ENCODE data around the gene TLE3. TPM values are rescaled to one million over a fixed set of nuclear protein-coding genes. Genes with fewer than 3 reads are reported as not detected.

The TLE3 gene
- total and polyA plus RNA-seq, 2 of the 13 experiments (the other 11 are each of a cell fraction or from before 2014, with no cell fraction given) = 11.9 to 13.8 TPM

GRCh38 chr15:70079888-70080287 is 17.8 kb downstream of the TLE3 start (continued):
- no peak for TF ChIP-seq THAP11 (CRISPR knock-in tag; IDR thresholded peaks at IDR 0.05)
- peak; percentile 74; the same call in 1 of the 2 replicates for TF ChIP-seq SRF (IDR thresholded peaks at IDR 0.05; ENCODE audit: low read depth, low read length)

GRCh38 chr15:70078578-70079417 is 18.9 kb downstream of the TLE3 start:
- Histone ChIP-seq H3K79me2 (ENCODE audit: insufficient read depth, low read length) (peaks cover 16% of the 10 kb centered on the region), H3K9me3 (ENCODE audit: low read length) (no peaks in the 10 kb centered on the region), H4K20me1 (ENCODE audit: insufficient read depth, low read length) (peaks cover 55% of the 10 kb centered on the region), H3K4me2 (ENCODE audit: low read depth, low read length) (peak overlapping the region; percentile 77), H3K36me3 (replicated peaks in 1 of 2; ENCODE audit: control insufficient read depth in 1 of 2, insufficient read depth in 2 of 2, low read length in 2 of 2) (peaks cover 22 to 59% of the 10 kb centered on the region in 2 experiments; a peak in 4 of 5 replicates), H3K4me1 (ENCODE audit: insufficient read depth, low read length) (peaks cover 48% of the 10 kb centered on the region), H3K27ac (ENCODE audit: extremely low read length, insufficient read depth, low read length) (peak overlapping the region; percentile 90), H3K4me3 (replicated peaks in 1 of 3; ENCODE audit: insufficient read depth in 1 of 3, low read depth in 2 of 3, low read length in 3 of 3) (peak overlapping the region in 2 of 3 experiments; percentile 2 to 50; a peak in 3 of 6 replicates), H3K9ac (ENCODE audit: insufficient read depth, low read depth, low read length) (peak overlapping the region; percentile 61), H2AFZ (ENCODE audit: low read length) (no peak overlapping the region), H3K27me3 (ENCODE audit: control insufficient read depth in 1 of 2, insufficient read depth in 2 of 2, low read length in 2 of 2) (no peaks in the 10 kb centered on the region)
- in situ Hi-C loops (cut with HindIII; ENCODE audit: extremely low pct_ligation_motif_present, low pct_unique_long_range_greater_than_20kb) = loop anchor here (25.0 kb wide), 1 partner anchor 616 kb away; the partner anchor contains the start of gene RPLP1
- intact Hi-C loops (cut with micrococcal nuclease; ENCODE audit: unreplicated experiment) = loop anchor here (1.0 kb wide), 1 partner anchor 19 kb away; the partner anchor contains the start of gene TLE3
- ChIA-PET CTCF (ENCODE audit: low intra/inter-chr PET ratio, low total read pairs) (no interaction called here), POLR2A (interaction anchor here (0.9 to 5.1 kb wide), 4 partner anchors 17 to 627 kb away, joined by 3 to 152 read pairs (median 4); partner anchors contain the start of genes RPLP1 and TLE3)
- WGBS (ENCODE audit: low lambda C conversion rate) = under 1% methylated on average over 10 of the region's 13 CpGs
- ATAC-seq = peak; percentile 92
- DNase-seq (ENCODE audit: low spot score) = peak; percentile 92
- BruUV-seq (replicated peaks) = no TSS peak
- peak; percentile 98 for FAIRE-seq
- TF ChIP-seq ZNF639 (CRISPR knock-in tag; conservative IDR thresholded peaks at IDR 0.05) = 0 out of 2 replicates have a peak, but pooled peaks have one; percentile 41
- no peak for TF ChIP-seq CCAR2 (optimal IDR thresholded peaks at IDR 0.05; ENCODE audit: low read depth, low read length)
- peak; percentile 73; the same call in 1 of the 2 replicates for TF ChIP-seq ZSCAN22 (CRISPR knock-in tag; IDR thresholded peaks at IDR 0.05)
- no peak for TF ChIP-seq ZNF10 (CRISPR knock-in tag; IDR thresholded peaks at IDR 0.05; ENCODE audit: borderline replicate concordance, low read depth)
- TF ChIP-seq RXRB (CRISPR knock-in tag; IDR thresholded peaks at IDR 0.05; ENCODE audit: borderline replicate concordance) = peak; percentile 96
- peak; percentile 75; the same call in 1 of the 2 replicates for TF ChIP-seq ZNF607 (CRISPR knock-in tag; IDR thresholded peaks at IDR 0.05; ENCODE audit: borderline replicate concordance)
- peak; percentile 82; the same call in 1 of the 2 replicates for TF ChIP-seq ZNF414 (CRISPR knock-in tag; IDR thresholded peaks at IDR 0.05)
- peak; percentile 38 for TF ChIP-seq IRF9 (CRISPR knock-in tag; IDR thresholded peaks at IDR 0.05; ENCODE audit: borderline replicate concordance)
- peak; percentile 89 for TF ChIP-seq ARID4A (CRISPR knock-in tag; IDR thresholded peaks at IDR 0.05; ENCODE audit: borderline replicate concordance)
- peak; percentile 59 for TF ChIP-seq THAP11 (CRISPR knock-in tag; IDR thresholded peaks at IDR 0.05)
- peak; percentile 91 for TF ChIP-seq HDAC1 (CRISPR knock-in tag; IDR thresholded peaks at IDR 0.05)
- peak; percentile 67; the same call in 1 of the 2 replicates for TF ChIP-seq ZMAT3 (CRISPR knock-in tag; conservative IDR thresholded peaks at IDR 0.05)
